SIG-M5 treated with dmso at 0.1 percent for 504 hours (cell line): ENCODE results near the gene OPCML.
"Not testable (repeated sequence)": the region's sequence is repeated elsewhere in the genome, so short reads cannot be mapped to it uniquely, and the experiment has no call there.

ENCODE experiments used
- DNase-seq: peaks from one replicate; lab custom pipeline; 2025; ENCODE audit not compliant: unreplicated experiment; lab: John Stamatoyannopoulos, UW

OPCML gene

DNA sequence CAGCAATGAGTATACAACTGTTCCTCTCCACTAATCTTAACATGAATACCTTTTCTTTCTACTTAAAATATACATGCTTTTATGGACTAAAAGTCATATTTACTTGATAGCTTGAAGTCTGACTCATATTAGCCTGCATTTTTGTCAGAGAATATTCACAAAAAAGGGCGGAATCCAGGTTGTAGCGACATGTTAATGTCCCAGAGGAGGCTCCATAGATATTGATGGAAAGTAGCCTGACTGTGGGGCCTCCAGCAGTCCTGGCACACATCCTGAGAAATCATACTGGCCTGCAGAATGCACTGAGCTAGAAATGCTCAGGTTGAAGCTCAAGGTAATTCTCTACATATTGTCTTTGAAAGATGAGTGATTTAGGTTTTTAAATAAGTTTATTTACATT is 1110.7 kb downstream of the OPCML start:
- no peak for DNase-seq

DNA sequence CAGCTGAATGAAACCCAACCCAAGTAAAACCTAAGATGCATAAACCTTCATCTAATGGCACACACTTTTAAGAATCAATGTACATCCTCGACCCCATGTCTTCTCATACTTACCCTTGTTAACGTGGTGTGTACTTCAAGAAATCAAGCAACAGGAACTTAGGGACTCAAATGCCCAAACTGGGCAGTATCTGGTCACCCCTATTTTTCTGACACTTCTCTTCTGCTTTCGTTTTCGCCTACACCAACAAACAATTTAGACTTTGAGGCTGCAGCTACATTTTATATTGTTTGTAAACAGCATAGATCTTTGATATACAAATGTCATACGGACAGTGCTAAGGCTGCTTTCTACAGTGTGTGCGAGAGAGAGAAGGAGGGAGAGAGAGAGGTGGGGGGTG is 1117.8 kb downstream of the OPCML start:
- no peak for DNase-seq

DNA sequence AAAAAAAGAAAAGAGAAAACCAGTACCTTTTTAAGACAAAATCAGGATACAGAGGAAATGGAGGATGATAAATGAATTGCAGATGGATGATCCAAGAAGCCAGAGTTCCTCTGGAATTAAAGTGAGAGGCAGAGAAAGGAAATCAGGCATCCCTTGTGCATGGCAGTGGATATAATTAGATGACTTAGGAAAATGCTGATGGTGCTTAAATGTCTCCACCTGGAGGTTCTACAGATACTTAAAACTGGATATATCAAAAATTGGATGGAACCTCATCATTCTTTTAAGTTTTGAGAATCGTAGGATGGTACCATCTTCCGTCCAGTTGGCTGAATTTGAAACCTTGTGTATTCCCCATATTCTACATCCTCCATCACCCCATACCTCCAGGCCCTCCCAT is 1121.9 kb downstream of the OPCML start:
- no peak for DNase-seq

DNA sequence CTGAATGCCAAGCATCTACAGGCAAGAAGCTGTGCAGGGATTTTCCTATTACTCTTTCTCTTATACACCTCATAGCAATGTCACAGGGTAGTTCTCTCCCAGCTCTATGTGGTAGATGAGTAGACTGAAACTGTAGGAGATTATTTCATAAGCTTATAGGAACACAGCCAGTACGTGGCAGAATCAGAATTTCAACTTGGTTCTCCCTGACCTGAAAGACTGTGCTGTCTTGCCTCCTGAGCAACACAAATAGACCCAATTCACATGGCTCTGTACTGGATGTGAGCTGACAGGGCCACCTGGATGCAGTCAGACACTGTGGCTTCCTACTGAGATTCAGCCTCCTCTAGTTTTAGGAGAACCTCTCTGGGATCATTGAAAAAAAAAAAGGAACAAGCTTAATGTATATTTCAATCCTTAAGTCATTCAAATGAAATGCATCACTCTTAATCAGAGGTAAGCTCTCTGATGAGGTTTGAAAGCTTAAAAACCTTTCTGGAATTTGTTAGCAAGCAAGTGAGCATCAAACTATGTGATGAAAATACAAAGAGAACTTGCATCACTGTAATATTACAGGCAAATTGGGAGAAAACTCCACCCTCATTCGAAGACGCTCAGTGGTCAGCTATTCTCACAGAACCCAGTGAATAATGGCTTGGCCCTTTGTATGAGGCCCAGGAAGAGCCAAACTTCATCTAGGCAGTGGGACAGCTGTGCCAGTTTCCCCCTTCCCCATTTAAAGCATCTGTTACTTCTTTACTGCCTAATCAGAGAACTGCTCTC is 1122.5 kb downstream of the OPCML start:
- no peak for DNase-seq

DNA sequence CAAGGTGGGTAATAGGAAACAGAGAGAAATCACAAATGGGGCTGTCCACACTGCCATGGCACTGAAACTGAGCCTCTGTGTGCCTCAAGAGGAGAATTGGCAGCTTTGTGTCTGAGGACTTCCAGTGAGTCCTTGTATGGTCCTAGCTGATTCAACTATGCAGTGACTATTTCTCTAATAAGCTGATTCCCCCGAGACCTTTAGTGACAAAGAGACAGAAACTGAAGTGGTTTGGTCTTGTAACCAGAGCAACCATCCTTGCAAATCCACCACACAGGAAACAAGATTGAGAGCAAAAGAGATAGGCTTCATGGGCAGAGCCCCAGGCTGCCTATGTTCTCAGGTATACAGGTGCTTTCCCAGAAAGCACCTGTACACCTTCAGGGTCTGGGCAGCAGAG is 1123.4 kb downstream of the OPCML start:
- no peak for DNase-seq

DNA sequence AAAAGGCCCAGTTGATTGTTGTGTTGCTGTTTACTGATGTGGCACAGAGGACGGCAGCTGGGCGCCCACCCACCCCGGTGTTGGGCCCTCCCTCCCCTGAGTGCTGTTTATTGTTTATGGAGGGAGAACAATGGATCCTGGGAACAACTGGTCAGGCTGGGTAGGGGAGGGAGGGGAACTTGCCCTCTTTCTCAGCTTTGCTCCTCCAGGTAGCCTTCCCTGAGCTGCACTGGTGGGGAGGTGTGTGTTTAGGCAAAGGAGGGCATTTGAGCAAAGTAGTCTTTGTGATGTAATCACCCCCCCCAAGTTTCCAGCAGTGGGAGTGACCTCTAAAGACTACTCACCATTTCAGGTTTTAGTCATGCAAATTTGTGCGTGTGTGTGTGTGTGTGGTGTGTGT is 1126.6 kb downstream of the OPCML start:
- no peak for DNase-seq

DNA sequence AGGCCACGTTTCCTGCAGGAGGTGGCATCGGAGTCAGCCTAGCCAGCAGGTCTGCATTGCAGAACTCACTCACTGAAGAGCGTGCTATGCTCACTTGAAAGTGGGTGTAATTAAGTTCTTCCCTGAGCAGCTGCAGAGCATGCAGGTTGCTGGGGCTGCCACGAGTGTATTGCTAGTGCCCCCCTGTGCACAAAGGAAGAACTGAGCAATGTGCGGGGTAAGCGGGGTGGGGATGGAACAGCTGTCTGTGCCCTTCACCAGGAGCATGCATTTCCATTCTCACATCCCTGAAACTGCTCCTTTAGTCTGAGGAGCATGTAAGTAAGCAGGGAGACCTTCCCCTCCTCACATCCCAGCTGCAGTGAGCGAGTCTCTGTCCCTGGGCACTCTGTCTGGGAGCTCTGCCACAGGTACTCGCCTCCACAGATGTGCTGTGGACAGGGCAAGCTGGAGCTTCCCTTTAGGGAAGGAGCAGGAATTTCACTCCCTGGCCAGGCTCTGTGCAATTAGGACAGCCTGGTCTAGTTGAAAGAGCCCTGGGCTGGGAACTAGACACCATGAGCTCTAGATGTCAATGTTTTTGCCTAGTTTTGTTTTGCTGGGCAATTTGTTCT is 1130.1 kb downstream of the OPCML start:
- DNase-seq, result no peak

DNA sequence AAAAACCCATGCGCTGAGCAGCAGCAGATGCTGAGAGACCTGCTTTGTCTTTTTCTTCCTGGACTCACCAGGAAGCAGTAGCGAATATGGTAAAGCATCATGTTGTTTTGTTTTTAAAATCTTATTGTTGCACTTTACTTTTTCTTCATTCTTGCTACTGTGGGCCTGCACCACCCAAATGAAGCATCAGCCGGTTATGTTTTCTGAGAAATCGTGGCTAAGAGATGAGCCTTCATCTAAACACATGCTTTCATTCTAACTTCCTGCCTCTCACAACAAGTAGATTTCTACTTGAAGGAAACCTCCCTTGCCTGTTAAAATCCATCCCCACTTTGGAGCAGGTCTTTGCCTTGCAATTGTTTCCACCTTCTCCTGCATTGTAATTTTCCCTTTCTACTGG is 1136.0 kb downstream of the OPCML start:
- no peak for DNase-seq

DNA sequence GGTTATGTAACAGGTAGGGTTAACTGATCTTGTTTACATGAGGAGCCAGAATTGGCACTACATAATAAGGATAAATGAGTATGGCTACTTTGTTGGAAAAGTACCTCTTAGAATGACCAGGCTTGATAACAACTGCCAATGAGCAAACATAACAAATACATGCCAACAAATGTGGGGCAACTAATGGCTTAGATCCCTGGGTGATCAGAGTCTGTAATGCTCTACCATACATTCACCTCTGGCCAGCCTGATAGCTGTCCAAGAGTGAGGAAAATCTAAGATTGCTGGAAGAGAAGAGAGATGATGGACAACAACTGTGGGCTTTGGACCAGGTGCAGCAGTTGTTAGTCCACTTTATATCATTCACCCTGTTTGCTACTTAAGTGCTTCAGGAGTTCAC is 1136.9 kb downstream of the OPCML start:
- no peak for DNase-seq

DNA sequence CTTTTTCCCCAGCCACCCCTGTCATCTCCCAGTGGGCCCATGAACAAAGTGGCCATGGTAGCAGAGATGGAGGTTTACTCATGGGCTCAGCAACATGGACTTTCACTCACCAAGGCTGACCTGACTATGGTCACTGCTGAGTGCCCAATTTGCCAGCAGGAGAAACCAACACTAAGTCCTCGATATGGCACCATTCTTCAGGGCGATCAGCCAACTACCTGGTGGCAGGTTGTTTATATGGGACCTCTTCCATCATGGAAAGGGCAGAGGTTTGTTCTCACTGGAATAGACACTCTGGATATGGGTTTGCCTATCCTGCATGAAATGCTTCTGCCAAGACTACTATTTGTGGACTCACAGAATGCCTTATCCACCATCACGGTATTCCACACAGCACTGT is 1152.8 kb downstream of the OPCML start:
- no peak for DNase-seq

DNA sequence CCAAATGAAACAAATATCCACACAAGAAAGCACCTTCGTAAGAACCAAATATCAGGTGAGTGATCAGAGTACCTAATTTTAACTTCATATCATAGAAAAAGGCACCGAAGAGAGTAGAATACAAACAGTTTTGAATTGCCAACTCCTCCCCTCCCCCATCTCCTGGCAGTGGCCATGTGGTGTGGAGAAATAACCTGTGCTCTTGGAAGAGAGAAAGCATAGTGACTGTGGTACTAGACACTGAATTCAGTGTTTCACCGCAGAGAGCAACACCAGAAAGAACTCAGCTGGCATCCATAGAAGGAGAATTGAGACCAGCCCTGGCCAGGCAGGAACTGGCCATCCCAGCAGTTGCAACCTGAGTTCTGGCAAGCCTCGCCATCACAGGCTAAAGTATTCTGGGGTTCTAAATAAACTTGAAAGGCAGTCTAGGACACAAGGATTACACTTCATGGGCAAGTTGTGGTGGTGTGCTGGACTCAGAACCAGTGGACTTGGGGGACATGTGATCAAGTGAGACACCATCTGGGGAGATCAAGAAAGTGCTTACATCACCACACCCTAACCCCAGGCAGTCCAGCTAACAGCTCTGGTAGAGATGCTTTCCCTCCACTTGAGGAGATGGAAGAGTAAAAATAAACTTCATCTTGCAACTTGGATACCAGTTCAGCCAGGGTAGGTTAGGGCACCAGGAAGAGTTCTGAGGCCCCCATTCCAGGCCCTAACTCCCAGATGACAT is 1158.7 kb downstream of the OPCML start:
- DNase-seq, result no peak

DNA sequence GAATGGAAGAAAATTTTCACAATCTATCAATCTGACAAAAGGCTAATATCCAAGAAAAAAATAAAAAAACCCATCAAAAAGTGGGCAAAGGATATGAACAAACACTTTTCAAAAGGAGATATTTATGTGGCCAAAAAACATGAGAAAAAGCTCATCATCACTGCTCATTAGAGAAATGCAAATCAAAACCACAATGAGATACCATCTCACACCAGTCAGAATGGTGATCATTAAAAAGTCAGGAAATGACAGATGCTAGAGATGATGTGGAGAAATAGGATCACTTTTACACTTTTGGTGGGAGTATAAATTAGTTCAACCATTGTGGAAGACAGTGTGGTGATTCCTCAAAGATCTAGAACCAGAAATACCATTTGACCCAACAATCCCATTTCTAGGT is 1162.2 kb downstream of the OPCML start:
- not testable (repeated sequence) for DNase-seq

DNA sequence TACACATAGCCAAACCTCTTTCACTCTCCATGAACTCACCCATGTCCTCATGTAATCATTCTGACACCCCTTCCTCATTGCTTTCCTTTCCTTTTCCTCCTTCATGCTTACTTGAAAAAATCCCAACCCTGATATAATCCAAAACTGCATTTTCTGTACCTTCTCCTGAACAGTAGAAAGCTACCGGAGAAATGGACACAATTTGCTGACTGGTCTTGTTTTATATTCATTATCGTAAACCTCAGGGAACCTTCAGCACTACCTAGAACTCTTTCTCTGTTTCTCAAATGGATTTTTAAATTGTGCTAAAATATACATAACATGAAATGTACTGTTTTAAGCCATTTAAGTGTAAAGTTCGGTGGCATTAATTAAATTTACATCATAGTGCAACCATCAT is 1165.0 kb downstream of the OPCML start:
- no peak for DNase-seq

DNA sequence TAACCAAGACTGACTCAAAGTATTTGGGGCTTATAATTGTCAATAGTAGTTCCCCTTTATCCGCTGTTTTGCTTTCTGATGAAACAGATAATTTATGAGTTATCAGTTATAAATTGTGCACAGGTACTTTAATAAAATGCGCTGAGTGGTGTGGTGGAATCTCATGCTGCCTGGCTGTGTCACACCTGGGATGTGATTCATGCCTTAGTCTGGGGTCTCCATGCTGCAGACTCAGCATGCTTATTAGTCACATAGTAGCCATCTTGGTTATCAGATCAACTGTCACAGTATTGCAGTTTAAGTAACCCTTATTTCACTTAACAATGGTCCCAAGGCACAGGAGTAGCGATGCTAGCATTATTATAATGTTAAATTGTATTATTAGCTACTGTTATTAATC is 1166.7 kb downstream of the OPCML start:
- no peak for DNase-seq
